ENCODE results near the gene GBGT1. TPM values are rescaled to one million over a fixed set of nuclear protein-coding genes. Genes with fewer than 3 reads are reported as not detected.
A peak's percentile ranks its signal among the peaks of the same experiment; 100 is the strongest.

The GBGT1 gene
- total and polyA plus RNA-seq, 9 of the 15 experiments (the other 6 are each of a cell fraction or from before 2014, with no cell fraction given), result 0.55 to 25.8 (median 13.7) TPM

DNA sequence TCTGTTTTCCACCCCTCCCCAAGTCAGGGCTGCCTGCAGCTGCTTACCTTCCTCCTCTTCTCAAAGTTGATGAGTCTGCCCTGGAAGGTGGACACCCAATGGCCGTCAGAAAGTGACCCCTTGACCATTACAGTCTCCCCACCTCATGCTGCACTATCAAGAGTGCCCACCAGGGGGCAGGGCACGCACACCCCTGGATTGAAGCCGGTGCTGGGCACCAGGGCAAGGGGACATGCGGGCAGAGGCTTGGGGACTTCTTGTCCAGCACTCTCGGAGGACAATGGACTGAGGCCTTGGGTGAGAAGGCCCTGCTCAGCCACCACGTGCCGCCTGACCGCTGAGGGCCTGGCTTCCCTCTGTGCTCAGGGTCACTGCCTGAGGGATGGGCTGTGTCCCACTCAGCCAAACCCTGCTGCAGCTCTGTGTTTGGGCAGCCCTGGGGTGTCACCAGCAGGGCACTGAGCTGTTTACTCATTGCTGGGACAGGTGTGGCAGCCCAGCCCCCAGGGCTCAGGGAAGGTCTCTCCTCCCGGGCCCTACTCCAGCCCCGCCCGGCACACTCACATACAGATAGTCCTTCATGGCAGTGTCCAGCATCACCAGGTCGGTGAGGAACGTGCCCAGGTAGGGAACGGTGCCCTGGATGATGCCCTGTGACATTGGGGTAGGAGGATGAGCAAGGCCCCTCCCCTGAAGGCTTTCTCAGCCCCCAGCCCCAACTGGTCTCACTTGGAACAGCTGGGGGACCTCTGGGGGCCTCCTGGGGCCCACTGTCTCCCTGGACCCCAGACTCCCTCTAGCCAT, 60.3 kb downstream of the GBGT1 start (continued):
- TF ChIP-seq BDP1 (IDR thresholded peaks at IDR 0.05; ENCODE audit: insufficient read depth, insufficient read length), result no peak
- no peak for TF ChIP-seq TCFL5 (CRISPR knock-in tag; conservative IDR thresholded peaks at IDR 0.05)
- TF ChIP-seq ZNF561 (CRISPR knock-in tag; conservative IDR thresholded peaks at IDR 0.05), result no peak
- no peak for TF ChIP-seq KLF1 (tag; IDR thresholded peaks at IDR 0.05)
- no peak for TF ChIP-seq MCM3 (IDR thresholded peaks at IDR 0.05)
- TF ChIP-seq, protein P1, sequence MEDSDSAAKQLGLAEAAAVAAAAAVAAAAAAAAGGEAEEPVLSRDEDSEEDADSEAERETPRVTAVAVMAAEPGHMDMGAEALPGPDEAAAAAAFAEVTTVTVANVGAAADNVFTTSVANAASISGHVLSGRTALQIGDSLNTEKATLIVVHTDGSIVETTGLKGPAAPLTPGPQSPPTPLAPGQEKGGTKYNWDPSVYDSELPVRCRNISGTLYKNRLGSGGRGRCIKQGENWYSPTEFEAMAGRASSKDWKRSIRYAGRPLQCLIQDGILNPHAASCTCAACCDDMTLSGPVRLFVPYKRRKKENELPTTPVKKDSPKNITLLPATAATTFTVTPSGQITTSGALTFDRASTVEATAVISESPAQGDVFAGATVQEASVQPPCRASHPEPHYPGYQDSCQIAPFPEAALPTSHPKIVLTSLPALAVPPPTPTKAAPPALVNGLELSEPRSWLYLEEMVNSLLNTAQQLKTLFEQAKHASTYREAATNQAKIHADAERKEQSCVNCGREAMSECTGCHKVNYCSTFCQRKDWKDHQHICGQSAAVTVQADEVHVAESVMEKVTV (CRISPR knock-in tag; IDR thresholded peaks at IDR 0.05), result peak; percentile 81
- TF ChIP-seq, protein P2, sequence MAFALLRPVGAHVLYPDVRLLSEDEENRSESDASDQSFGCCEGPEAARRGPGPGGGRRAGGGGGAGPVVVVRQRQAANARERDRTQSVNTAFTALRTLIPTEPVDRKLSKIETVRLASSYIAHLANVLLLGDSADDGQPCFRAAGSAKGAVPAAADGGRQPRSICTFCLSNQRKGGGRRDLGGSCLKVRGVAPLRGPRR (CRISPR knock-in tag; IDR thresholded peaks at IDR 0.05), result no peak
- peak; percentile 92 to 98 for TF ChIP-seq RAD21 (CRISPR knock-in tag; conservative IDR thresholded peaks at IDR 0.05 in 1 of 2, IDR thresholded peaks at IDR 0.05 in 1 of 2)
- TF ChIP-seq, protein P3, sequence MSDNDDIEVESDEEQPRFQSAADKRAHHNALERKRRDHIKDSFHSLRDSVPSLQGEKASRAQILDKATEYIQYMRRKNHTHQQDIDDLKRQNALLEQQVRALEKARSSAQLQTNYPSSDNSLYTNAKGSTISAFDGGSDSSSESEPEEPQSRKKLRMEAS (CRISPR knock-in tag; IDR thresholded peaks at IDR 0.05), result peak; percentile 60
- no peak for TF ChIP-seq ZNF140 (CRISPR knock-in tag; IDR thresholded peaks at IDR 0.05)
- TF ChIP-seq MAFG (tag; conservative IDR thresholded peaks at IDR 0.05), result no peak
- TF ChIP-seq, protein P4, sequence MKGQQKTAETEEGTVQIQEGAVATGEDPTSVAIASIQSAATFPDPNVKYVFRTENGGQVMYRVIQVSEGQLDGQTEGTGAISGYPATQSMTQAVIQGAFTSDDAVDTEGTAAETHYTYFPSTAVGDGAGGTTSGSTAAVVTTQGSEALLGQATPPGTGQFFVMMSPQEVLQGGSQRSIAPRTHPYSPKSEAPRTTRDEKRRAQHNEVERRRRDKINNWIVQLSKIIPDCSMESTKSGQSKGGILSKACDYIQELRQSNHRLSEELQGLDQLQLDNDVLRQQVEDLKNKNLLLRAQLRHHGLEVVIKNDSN (CRISPR knock-in tag; IDR thresholded peaks at IDR 0.05), result peak; percentile 49
- TF ChIP-seq ZNF263 (CRISPR knock-in tag; IDR thresholded peaks at IDR 0.05; ENCODE audit: borderline replicate concordance), result peak; percentile 58; the same call in 1 of the 2 replicates
- TF ChIP-seq TEAD4 (IDR thresholded peaks at IDR 0.05; ENCODE audit: low read length), result no peak
- 0 out of 2 replicates have a peak, but pooled peaks have one; percentile 55 for TF ChIP-seq TEAD4 (CRISPR knock-in tag; IDR thresholded peaks at IDR 0.05; ENCODE audit: borderline replicate concordance)
- TF ChIP-seq ZNF274 (IDR thresholded peaks at IDR 0.05; ENCODE audit: borderline replicate concordance, low read depth, low read length), result no peak
- TF ChIP-seq, protein P5, sequence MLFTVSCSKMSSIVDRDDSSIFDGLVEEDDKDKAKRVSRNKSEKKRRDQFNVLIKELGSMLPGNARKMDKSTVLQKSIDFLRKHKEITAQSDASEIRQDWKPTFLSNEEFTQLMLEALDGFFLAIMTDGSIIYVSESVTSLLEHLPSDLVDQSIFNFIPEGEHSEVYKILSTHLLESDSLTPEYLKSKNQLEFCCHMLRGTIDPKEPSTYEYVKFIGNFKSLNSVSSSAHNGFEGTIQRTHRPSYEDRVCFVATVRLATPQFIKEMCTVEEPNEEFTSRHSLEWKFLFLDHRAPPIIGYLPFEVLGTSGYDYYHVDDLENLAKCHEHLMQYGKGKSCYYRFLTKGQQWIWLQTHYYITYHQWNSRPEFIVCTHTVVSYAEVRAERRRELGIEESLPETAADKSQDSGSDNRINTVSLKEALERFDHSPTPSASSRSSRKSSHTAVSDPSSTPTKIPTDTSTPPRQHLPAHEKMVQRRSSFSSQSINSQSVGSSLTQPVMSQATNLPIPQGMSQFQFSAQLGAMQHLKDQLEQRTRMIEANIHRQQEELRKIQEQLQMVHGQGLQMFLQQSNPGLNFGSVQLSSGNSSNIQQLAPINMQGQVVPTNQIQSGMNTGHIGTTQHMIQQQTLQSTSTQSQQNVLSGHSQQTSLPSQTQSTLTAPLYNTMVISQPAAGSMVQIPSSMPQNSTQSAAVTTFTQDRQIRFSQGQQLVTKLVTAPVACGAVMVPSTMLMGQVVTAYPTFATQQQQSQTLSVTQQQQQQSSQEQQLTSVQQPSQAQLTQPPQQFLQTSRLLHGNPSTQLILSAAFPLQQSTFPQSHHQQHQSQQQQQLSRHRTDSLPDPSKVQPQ (CRISPR knock-in tag; IDR thresholded peaks at IDR 0.05; ENCODE audit: borderline replicate concordance), result no peak
- TF ChIP-seq L3MBTL2 (IDR thresholded peaks at IDR 0.05), result peak; percentile 41; the same call in 1 of the 2 replicates
- TF ChIP-seq JUN (IDR thresholded peaks at IDR 0.05; ENCODE audit: borderline replicate concordance, low read depth, low read length), result 0 out of 2 replicates have a peak, but pooled peaks have one; percentile 24
- TF ChIP-seq JUN (CRISPR knock-in tag; IDR thresholded peaks at IDR 0.05; ENCODE audit: borderline replicate concordance), result no peak
- no peak for TF ChIP-seq ARNT (IDR thresholded peaks at IDR 0.05)
- TF ChIP-seq, protein P6, sequence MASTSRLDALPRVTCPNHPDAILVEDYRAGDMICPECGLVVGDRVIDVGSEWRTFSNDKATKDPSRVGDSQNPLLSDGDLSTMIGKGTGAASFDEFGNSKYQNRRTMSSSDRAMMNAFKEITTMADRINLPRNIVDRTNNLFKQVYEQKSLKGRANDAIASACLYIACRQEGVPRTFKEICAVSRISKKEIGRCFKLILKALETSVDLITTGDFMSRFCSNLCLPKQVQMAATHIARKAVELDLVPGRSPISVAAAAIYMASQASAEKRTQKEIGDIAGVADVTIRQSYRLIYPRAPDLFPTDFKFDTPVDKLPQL (IDR thresholded peaks at IDR 0.05; ENCODE audit: extremely low read depth, insufficient read length), result no peak

Data from K562 (cell line).